Keratinocyte (primary cell): ENCODE results near the gene IGSF6. TPM values are rescaled to one million over a fixed set of nuclear protein-coding genes. Genes with fewer than 3 reads are reported as not detected.
"Not testable (repeated sequence)": the region's sequence is repeated elsewhere in the genome, so short reads cannot be mapped to it uniquely, and the experiment has no call there.

Experiments
- DNase-seq: peaks from one replicate; pipeline ENCODE4 v3.0.0-alpha.2; 2011; ENCODE audit warnings: low read depth, missing footprints, low spot score
- FAIRE-seq: peaks from 2 replicates; lab custom pipeline; 2011; peaks lifted over from hg19 to GRCh38; lab: Jason Lieb, UNC
- H2AFZ ChIP-seq: 2 replicates; pipeline ENCODE4 v1.6.0; 2012; ENCODE audit warnings: low read length, control low read depth, inconsistent platforms; ENCODE audit not compliant: control insufficient read depth
- H3K27ac ChIP-seq: 2 replicates; pipeline ENCODE4 v1.5.1; 2011; ENCODE audit warnings: low read length; ENCODE audit not compliant: control insufficient read depth, insufficient read depth
- H3K27me3 ChIP-seq: 3 replicates; pipeline ENCODE4 v1.6.0; 2011; ENCODE audit warnings: low read length; ENCODE audit not compliant: control insufficient read depth, insufficient read depth; ENCODE audit errors: extremely low read depth
- H3K36me3 ChIP-seq, 2 experiments: 2 replicates in 1 of 2; 3 replicates in 1 of 2; pipeline ENCODE4 v1.5.1; 2011; ENCODE audit warnings: low read length in 2 of 2, mild to moderate bottlenecking in 1 of 2; ENCODE audit not compliant: control insufficient read depth in 2 of 2, insufficient read depth in 2 of 2; ENCODE audit errors: extremely low read depth in 1 of 2
- H3K4me1 ChIP-seq: 3 replicates; pipeline ENCODE4 v1.5.1; 2011; ENCODE audit warnings: low read length; ENCODE audit not compliant: control insufficient read depth, insufficient read depth; ENCODE audit errors: extremely low read depth
- H3K4me2 ChIP-seq: 3 replicates; pipeline ENCODE4 v1.6.0; 2011; ENCODE audit warnings: low read depth, low read length; ENCODE audit not compliant: control insufficient read depth, insufficient read depth; ENCODE audit errors: extremely low read depth
- H3K4me3 ChIP-seq, 3 experiments: fragments of 200-600 bp in 1 of 3; sonication (generic) in 1 of 3; 2 replicates in 2 of 3; 3 replicates in 1 of 3; pipeline ENCODE4 v1.5.1; 2011 to 2016; ENCODE audit warnings: low read length in 3 of 3, mild to moderate bottlenecking in 3 of 3, control low read depth in 2 of 3, inconsistent platforms in 1 of 3, low read depth in 1 of 3, mixed read lengths in 1 of 3, mixed run types in 1 of 3, moderate library complexity in 1 of 3; ENCODE audit not compliant: control insufficient read depth in 2 of 3, insufficient read depth in 2 of 3; ENCODE audit errors: extremely low read depth in 1 of 3
- H3K79me2 ChIP-seq: 2 replicates; pipeline ENCODE4 v1.6.0; 2012; ENCODE audit warnings: low read length; ENCODE audit not compliant: control insufficient read depth, insufficient read depth
- H3K9ac ChIP-seq: 3 replicates; pipeline ENCODE4 v1.6.0; 2011; ENCODE audit warnings: low read length; ENCODE audit not compliant: control insufficient read depth, insufficient read depth; ENCODE audit errors: extremely low read depth
- H3K9me1 ChIP-seq: 3 replicates; pipeline ENCODE4 v1.6.0; 2011; ENCODE audit warnings: low read length; ENCODE audit not compliant: control insufficient read depth, insufficient read depth; ENCODE audit errors: extremely low read depth
- H3K9me3 ChIP-seq: 2 replicates; pipeline ENCODE4 v1.5.1; 2012; ENCODE audit warnings: low read depth, low read length; ENCODE audit not compliant: control insufficient read depth
- H4K20me1 ChIP-seq: 3 replicates; pipeline ENCODE4 v1.6.0; 2011; ENCODE audit warnings: low read length; ENCODE audit not compliant: control insufficient read depth, insufficient read depth; ENCODE audit errors: extremely low read depth
- EZH2 ChIP-seq: IDR thresholded peaks from one replicate; pipeline ENCODE4 v1.6.1; 2012; ENCODE audit warnings: inconsistent platforms, mild to moderate bottlenecking, low read length, moderate library complexity
- dilution Hi-C: fragments of 300-500 bp; cut with MboI; formaldehyde crosslinking; loops from one replicate; pipeline ENCODE4 v1.7.0; 2020; ENCODE audit warnings: low sequenced_read_pairs; ENCODE audit not compliant: extremely low pct_ligation_motif_present
- polyA plus RNA-seq, 5 experiments: library from polyadenylated mRNA; depleted of rRNA in 3 of 5; stranded (reverse) in 3 of 5; stranded (forward) in 1 of 5; unstranded in 1 of 5; fragments of >200 nt; gene quantifications; 1 replicate in 1 of 5; 2 replicates in 3 of 5; 3 replicates in 1 of 5; pipeline versions ENCODE4 v1.2.1 to v1.2.3, GENCODE V29; 2011 to 2012; ENCODE audit warnings: missing spikeins in 2 of 5, low read depth in 1 of 5, low replicate concordance in 1 of 5
- TF ChIP-seq, protein P1 (sequence below), 3 experiments: IDR thresholded peaks in 1 of 3; conservative IDR thresholded peaks in 1 of 3; optimal IDR thresholded peaks in 1 of 3; 2 replicates in 2 of 3; 3 replicates in 1 of 3; pipeline versions ENCODE3 to v1.5.1; 2011; ENCODE audit warnings: low read length in 3 of 3, mild to moderate bottlenecking in 3 of 3, moderate library complexity in 2 of 3, control low read depth in 1 of 3, inconsistent platforms in 1 of 3; ENCODE audit not compliant: insufficient read depth in 2 of 3; ENCODE audit errors: extremely low read depth in 1 of 3

The IGSF6 gene
- polyA plus RNA-seq, 1 donor (not counting 4 experiments of a cell fraction or from before 2014, with no cell fraction given): not detected

GRCh38 chr16:21651515-21651914 is 893 bp downstream of the IGSF6 start:
- dilution Hi-C loops: no loop called here

DNA sequence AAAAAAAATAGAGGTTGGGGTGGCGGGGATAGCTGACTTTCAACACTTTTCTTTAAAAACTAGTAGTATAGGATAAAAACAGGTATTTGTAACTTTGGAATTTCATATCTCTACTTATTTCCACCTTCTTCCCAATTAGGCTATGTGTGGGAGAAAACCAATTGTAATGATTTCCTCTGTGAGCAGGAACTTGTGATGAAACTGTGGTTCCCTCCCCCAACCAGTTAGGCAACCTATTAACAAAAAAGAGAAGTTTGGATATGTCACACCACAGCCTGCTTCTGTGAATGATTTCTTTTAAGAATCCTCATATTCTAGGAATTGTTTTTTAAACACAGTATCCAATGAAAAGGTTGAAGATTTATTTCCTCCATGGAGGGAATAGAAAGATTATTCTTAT is 1.9 kb downstream of the IGSF6 start:
- H4K20me1 ChIP-seq: peaks cover 4% of the 10 kb centered on the region
- H3K27ac ChIP-seq: no peak overlapping the region
- FAIRE-seq (no peak), DNase-seq (no peak)
- H3K4me3 ChIP-seq: no peak overlapping the region
- H3K9me3 ChIP-seq: no peaks in the 10 kb centered on the region
- peaks cover 19% of the 10 kb centered on the region for H3K4me1 ChIP-seq
- H3K9ac ChIP-seq: no peak overlapping the region
- dilution Hi-C loops: no loop called here
- H3K9me1 ChIP-seq: no peaks in the 10 kb centered on the region
- H2AFZ ChIP-seq: no peak overlapping the region
- no peak overlapping the region for H3K4me2 ChIP-seq
- peaks cover 12% of the 10 kb centered on the region for H3K79me2 ChIP-seq
- TF ChIP-seq EZH2: no peak
- TF ChIP-seq, protein P1, sequence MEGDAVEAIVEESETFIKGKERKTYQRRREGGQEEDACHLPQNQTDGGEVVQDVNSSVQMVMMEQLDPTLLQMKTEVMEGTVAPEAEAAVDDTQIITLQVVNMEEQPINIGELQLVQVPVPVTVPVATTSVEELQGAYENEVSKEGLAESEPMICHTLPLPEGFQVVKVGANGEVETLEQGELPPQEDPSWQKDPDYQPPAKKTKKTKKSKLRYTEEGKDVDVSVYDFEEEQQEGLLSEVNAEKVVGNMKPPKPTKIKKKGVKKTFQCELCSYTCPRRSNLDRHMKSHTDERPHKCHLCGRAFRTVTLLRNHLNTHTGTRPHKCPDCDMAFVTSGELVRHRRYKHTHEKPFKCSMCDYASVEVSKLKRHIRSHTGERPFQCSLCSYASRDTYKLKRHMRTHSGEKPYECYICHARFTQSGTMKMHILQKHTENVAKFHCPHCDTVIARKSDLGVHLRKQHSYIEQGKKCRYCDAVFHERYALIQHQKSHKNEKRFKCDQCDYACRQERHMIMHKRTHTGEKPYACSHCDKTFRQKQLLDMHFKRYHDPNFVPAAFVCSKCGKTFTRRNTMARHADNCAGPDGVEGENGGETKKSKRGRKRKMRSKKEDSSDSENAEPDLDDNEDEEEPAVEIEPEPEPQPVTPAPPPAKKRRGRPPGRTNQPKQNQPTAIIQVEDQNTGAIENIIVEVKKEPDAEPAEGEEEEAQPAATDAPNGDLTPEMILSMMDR (optimal IDR thresholded peaks at IDR 0.05 in 1 of 3, IDR thresholded peaks at IDR 0.05 in 1 of 3, conservative IDR thresholded peaks at IDR 0.05 in 1 of 3; ENCODE audit: extremely low read depth in 1 of 3, insufficient read depth in 2 of 3, low read length in 3 of 3): no peak
- H3K27me3 ChIP-seq: no peaks in the 10 kb centered on the region
- peaks cover 5 to 6% of the 10 kb centered on the region in 2 experiments for H3K36me3 ChIP-seq

More at GRCh38 chr16:21651515-21651914, 893 bp downstream of the IGSF6 start:
- Histone ChIP-seq H2AFZ (no peak overlapping the region), H3K9me3 (no peaks in the 10 kb centered on the region), H3K4me1 (peaks cover 19% of the 10 kb centered on the region), H3K27ac (no peak overlapping the region), H3K9me1 (no peaks in the 10 kb centered on the region), H3K4me2 (no peak overlapping the region), H3K4me3 (no peak overlapping the region), H3K9ac (no peak overlapping the region), H3K27me3 (no peaks in the 10 kb centered on the region), H3K79me2 (peaks cover 11% of the 10 kb centered on the region), H3K36me3 (peaks cover 7 to 9% of the 10 kb centered on the region in 2 experiments), H4K20me1 (peaks cover 4% of the 10 kb centered on the region)
- TF ChIP-seq EZH2: no peak
- TF ChIP-seq, protein P1 (optimal IDR thresholded peaks at IDR 0.05 in 1 of 3, IDR thresholded peaks at IDR 0.05 in 1 of 3, conservative IDR thresholded peaks at IDR 0.05 in 1 of 3; ENCODE audit: extremely low read depth in 1 of 3, insufficient read depth in 2 of 3, low read length in 3 of 3): no peak
- DNase-seq: no peak
- FAIRE-seq: no peak

GRCh38 chr16:21649826-21650406 is 2.5 kb downstream of the IGSF6 start:
- DNase-seq, H3K9ac ChIP-seq, H3K9me3 ChIP-seq, H3K27me3 ChIP-seq, H3K36me3 ChIP-seq, H3K9me1 ChIP-seq, H3K4me2 ChIP-seq, H3K27ac ChIP-seq, FAIRE-seq, H3K4me3 ChIP-seq, H2AFZ ChIP-seq, dilution Hi-C loops, H4K20me1 ChIP-seq: not testable (repeated sequence)
- Histone ChIP-seq H3K79me2 (peaks cover 12% of the 10 kb centered on the region), H3K4me1 (peaks cover 14% of the 10 kb centered on the region)
